ENCODE measurements around the gene KIF11. TPM values are rescaled to one million over a fixed set of nuclear protein-coding genes. Genes with fewer than 3 reads are reported as not detected.

KIF11 gene
- total and polyA plus RNA-seq, 9 of the 15 experiments (the other 6 are each of a cell fraction or from before 2014, with no cell fraction given), result 11.3 to 54.4 (median 29.2) TPM

DNA sequence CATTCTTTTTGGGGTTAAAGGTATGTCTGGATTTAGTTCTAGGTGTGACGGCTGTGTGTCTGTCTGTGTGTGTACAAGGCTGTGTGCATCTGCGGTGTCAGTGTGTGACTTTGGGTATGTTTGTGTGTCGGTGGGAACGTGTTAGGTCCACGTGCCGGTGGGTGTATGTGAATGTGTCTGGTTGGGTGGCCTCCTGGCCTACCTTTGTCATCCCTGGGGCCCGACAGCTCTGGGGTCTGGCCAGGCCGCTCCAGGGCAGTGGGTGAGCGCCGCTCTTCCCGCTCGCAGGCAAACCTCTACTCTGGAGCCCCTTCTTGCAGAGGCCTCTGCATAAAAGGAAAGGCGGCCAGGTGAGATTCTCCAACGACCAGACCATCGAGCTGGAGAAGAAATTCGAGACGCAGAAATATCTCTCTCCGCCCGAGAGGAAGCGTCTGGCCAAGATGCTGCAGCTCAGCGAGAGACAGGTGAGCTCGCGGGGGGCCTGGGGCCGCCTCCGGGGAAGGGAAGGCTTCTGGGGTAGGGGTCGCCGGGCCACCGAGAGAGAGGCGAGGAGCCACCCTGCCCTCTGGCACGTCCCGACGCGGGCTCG is 99.2 kb downstream of the KIF11 start (continued):
- TF ChIP-seq, protein P1, sequence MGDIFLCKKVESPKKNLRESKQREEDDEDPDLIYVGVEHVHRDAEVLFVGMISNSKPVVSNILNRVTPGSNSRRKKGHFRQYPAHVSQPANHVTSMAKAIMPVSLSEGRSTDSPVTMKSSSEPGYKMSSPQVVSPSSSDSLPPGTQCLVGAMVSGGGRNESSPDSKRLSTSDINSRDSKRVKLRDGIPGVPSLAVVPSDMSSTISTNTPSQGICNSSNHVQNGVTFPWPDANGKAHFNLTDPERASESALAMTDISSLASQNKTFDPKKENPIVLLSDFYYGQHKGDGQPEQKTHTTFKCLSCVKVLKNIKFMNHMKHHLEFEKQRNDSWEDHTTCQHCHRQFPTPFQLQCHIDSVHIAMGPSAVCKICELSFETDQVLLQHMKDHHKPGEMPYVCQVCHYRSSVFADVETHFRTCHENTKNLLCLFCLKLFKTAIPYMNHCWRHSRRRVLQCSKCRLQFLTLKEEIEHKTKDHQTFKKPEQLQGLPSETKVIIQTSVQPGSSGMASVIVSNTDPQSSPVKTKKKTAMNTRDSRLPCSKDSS (IDR thresholded peaks at IDR 0.05; ENCODE audit: low read depth, partially characterized antibody), result no peak
- TF ChIP-seq, protein P2, sequence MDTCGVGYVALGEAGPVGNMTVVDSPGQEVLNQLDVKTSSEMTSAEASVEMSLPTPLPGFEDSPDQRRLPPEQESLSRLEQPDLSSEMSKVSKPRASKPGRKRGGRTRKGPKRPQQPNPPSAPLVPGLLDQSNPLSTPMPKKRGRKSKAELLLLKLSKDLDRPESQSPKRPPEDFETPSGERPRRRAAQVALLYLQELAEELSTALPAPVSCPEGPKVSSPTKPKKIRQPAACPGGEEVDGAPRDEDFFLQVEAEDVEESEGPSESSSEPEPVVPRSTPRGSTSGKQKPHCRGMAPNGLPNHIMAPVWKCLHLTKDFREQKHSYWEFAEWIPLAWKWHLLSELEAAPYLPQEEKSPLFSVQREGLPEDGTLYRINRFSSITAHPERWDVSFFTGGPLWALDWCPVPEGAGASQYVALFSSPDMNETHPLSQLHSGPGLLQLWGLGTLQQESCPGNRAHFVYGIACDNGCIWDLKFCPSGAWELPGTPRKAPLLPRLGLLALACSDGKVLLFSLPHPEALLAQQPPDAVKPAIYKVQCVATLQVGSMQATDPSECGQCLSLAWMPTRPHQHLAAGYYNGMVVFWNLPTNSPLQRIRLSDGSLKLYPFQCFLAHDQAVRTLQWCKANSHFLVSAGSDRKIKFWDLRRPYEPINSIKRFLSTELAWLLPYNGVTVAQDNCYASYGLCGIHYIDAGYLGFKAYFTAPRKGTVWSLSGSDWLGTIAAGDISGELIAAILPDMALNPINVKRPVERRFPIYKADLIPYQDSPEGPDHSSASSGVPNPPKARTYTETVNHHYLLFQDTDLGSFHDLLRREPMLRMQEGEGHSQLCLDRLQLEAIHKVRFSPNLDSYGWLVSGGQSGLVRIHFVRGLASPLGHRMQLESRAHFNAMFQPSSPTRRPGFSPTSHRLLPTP (IDR thresholded peaks at IDR 0.05; ENCODE audit: borderline replicate concordance, extremely low read depth, insufficient read length), result no peak
- no peak for TF ChIP-seq BRCA1 (IDR thresholded peaks at IDR 0.05)
- TF ChIP-seq BRCA1 (CRISPR knock-in tag; IDR thresholded peaks at IDR 0.05), result no peak
- TF ChIP-seq EGR1 (conservative IDR thresholded peaks at IDR 0.05), result no peak
- TF ChIP-seq RBM34 (IDR thresholded peaks at IDR 0.05; ENCODE audit: borderline replicate concordance, insufficient read depth, low read length), result no peak
- no peak for TF ChIP-seq POLR3G (IDR thresholded peaks at IDR 0.05; ENCODE audit: extremely low read depth, insufficient read length, insufficient replicate concordance)
- TF ChIP-seq, protein P3, sequence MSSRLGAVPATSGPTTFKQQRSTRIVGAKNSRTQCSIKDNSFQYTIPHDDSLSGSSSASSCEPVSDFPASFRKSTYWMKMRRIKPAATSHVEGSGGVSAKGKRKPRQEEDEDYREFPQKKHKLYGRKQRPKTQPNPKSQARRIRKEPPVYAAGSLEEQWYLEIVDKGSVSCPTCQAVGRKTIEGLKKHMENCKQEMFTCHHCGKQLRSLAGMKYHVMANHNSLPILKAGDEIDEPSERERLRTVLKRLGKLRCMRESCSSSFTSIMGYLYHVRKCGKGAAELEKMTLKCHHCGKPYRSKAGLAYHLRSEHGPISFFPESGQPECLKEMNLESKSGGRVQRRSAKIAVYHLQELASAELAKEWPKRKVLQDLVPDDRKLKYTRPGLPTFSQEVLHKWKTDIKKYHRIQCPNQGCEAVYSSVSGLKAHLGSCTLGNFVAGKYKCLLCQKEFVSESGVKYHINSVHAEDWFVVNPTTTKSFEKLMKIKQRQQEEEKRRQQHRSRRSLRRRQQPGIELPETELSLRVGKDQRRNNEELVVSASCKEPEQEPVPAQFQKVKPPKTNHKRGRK (tag; IDR thresholded peaks at IDR 0.05), result no peak
- no peak for TF ChIP-seq SMC3 (conservative IDR thresholded peaks at IDR 0.05; ENCODE audit: insufficient read depth, low read depth, low read length)
- no peak for TF ChIP-seq SLC30A9 (CRISPR knock-in tag; IDR thresholded peaks at IDR 0.05)
- TF ChIP-seq PRMT5 (CRISPR knock-in tag; IDR thresholded peaks at IDR 0.05), result no peak
- TF ChIP-seq, protein P4, sequence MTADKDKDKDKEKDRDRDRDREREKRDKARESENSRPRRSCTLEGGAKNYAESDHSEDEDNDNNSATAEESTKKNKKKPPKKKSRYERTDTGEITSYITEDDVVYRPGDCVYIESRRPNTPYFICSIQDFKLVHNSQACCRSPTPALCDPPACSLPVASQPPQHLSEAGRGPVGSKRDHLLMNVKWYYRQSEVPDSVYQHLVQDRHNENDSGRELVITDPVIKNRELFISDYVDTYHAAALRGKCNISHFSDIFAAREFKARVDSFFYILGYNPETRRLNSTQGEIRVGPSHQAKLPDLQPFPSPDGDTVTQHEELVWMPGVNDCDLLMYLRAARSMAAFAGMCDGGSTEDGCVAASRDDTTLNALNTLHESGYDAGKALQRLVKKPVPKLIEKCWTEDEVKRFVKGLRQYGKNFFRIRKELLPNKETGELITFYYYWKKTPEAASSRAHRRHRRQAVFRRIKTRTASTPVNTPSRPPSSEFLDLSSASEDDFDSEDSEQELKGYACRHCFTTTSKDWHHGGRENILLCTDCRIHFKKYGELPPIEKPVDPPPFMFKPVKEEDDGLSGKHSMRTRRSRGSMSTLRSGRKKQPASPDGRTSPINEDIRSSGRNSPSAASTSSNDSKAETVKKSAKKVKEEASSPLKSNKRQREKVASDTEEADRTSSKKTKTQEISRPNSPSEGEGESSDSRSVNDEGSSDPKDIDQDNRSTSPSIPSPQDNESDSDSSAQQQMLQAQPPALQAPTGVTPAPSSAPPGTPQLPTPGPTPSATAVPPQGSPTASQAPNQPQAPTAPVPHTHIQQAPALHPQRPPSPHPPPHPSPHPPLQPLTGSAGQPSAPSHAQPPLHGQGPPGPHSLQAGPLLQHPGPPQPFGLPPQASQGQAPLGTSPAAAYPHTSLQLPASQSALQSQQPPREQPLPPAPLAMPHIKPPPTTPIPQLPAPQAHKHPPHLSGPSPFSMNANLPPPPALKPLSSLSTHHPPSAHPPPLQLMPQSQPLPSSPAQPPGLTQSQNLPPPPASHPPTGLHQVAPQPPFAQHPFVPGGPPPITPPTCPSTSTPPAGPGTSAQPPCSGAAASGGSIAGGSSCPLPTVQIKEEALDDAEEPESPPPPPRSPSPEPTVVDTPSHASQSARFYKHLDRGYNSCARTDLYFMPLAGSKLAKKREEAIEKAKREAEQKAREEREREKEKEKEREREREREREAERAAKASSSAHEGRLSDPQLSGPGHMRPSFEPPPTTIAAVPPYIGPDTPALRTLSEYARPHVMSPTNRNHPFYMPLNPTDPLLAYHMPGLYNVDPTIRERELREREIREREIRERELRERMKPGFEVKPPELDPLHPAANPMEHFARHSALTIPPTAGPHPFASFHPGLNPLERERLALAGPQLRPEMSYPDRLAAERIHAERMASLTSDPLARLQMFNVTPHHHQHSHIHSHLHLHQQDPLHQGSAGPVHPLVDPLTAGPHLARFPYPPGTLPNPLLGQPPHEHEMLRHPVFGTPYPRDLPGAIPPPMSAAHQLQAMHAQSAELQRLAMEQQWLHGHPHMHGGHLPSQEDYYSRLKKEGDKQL (CRISPR knock-in tag; IDR thresholded peaks at IDR 0.05; ENCODE audit: borderline replicate concordance), result no peak
- TF ChIP-seq RBBP5 (IDR thresholded peaks at IDR 0.05; ENCODE audit: borderline replicate concordance, insufficient read depth, low read length, poor library complexity, severe bottlenecking), result peak; percentile 58
- no peak for TF ChIP-seq GABPA (tag; conservative IDR thresholded peaks at IDR 0.05; ENCODE audit: low read depth)
- no peak for TF ChIP-seq ELF2 (CRISPR knock-in tag; IDR thresholded peaks at IDR 0.05)
- no peak for TF ChIP-seq HDAC2 (IDR thresholded peaks at IDR 0.05)

Measured in K562 (cell line).